SK-N-SH (cell line): Measurements from ENCODE around the gene CACNA1D.

Experiments
- EP300 ChIP-seq, 2 experiments: IDR thresholded peaks; 2 replicates each; pipeline versions ENCODE4 v1.4.0 to v1.6.1; 2012; ENCODE audit warnings: borderline replicate concordance in 1 of 2, low read depth in 1 of 2, low read length in 1 of 2
- JUND ChIP-seq: IDR thresholded peaks from 2 replicates; pipeline ENCODE4 v1.4.0; 2012
- POLR2AphosphoS5 ChIP-seq: IDR thresholded peaks from 2 replicates; pipeline ENCODE4 v1.6.1; 2012; ENCODE audit warnings: low read depth, low read length
- TF ChIP-seq, protein P1 (sequence below): fragments of 200-600 bp; sonication (generic); IDR thresholded peaks from 2 replicates; pipeline ENCODE4 v1.6.1; 2017; ENCODE audit warnings: antibody characterized with exemption, mild to moderate bottlenecking, moderate library complexity

DNA sequence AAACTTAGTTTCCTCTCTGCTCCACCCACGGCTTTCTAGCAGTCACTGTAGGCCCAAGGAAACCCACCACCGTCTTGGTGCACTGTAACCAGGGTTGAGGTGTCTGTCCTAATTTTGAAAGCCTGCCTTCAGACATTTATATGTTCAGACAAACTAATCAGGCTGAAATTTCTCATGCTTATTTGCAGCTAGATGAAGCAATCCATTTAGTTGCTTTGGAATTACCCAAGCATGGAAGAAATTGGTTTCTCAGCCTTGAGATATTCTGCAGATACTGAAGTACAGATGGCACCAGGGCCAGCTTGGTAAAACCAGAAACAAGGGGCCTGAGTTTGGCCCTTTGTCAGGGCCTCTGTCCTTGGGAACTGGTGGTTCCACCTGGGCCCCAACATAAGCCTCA lies 105.4 kb downstream of the CACNA1D start:
- no peak for TF ChIP-seq POLR2AphosphoS5
- TF ChIP-seq EP300 (IDR thresholded peaks at IDR 0.05; ENCODE audit: borderline replicate concordance in 1 of 2, low read depth in 1 of 2, low read length in 1 of 2) = no peak
- TF ChIP-seq, protein P1, sequence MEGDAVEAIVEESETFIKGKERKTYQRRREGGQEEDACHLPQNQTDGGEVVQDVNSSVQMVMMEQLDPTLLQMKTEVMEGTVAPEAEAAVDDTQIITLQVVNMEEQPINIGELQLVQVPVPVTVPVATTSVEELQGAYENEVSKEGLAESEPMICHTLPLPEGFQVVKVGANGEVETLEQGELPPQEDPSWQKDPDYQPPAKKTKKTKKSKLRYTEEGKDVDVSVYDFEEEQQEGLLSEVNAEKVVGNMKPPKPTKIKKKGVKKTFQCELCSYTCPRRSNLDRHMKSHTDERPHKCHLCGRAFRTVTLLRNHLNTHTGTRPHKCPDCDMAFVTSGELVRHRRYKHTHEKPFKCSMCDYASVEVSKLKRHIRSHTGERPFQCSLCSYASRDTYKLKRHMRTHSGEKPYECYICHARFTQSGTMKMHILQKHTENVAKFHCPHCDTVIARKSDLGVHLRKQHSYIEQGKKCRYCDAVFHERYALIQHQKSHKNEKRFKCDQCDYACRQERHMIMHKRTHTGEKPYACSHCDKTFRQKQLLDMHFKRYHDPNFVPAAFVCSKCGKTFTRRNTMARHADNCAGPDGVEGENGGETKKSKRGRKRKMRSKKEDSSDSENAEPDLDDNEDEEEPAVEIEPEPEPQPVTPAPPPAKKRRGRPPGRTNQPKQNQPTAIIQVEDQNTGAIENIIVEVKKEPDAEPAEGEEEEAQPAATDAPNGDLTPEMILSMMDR = no peak
- no peak for TF ChIP-seq JUND
